ENCODE measurements around the gene GPC3. TPM values are rescaled to one million over a fixed set of nuclear protein-coding genes. Genes with fewer than 3 reads are reported as not detected.

Gene GPC3
- total and polyA plus RNA-seq, 2 of the 4 experiments (the other 2 are of a cell fraction) = not detected

- H3K36me3 ChIP-seq (ENCODE audit: control insufficient read depth, insufficient read depth, low read length) = no peaks in the 10 kb centered on the region
- H3K27me3 ChIP-seq (ENCODE audit: control insufficient read depth, insufficient read depth, low read length) = peaks cover 3% of the 10 kb centered on the region
- dilution Hi-C loops (cut with HindIII; ENCODE audit: low sequenced_read_pairs, unreplicated experiment) (no loop called here), in situ Hi-C loops (cut with MboI; ENCODE audit: low sequenced_read_pairs) (no loop called here), intact Hi-C loops (cut with micrococcal nuclease) (no loop called here)
- H2AK5ac ChIP-seq (ENCODE audit: low read depth, low read length) = no peak overlapping the region
- no peak overlapping the region for H4K5ac ChIP-seq (ENCODE audit: low read depth, low read length)
- no peak overlapping the region for H3K9ac ChIP-seq (ENCODE audit: low read depth, low read length)
- H3K4me1 ChIP-seq (ENCODE audit: control insufficient read depth, insufficient read depth, low read length) = no peaks in the 10 kb centered on the region
- BruUV-seq (replicated peaks) = no TSS peak
- H2BK20ac ChIP-seq (ENCODE audit: low read depth, low read length) = no peak overlapping the region
- H2BK5ac ChIP-seq (ENCODE audit: low read depth, low read length, poor library complexity, severe bottlenecking) = no peak overlapping the region
- no peak overlapping the region for H2AFZ ChIP-seq (replicated peaks; ENCODE audit: low read length, poor library complexity)
- H2BK15ac ChIP-seq (ENCODE audit: low read depth, low read length) = no peak overlapping the region
- 17% methylated on average over 2 of the region's 4 CpGs; no CpG with 5 or more reads in 1 of the 2 experiments for WGBS, 2 experiments (ENCODE audit: extremely low coverage in 2 of 2, insufficient read length in 1 of 2)
- no peak overlapping the region for H3K56ac ChIP-seq (ENCODE audit: extremely low read depth, insufficient read depth, low read length)
- H4K20me1 ChIP-seq (ENCODE audit: insufficient read depth, low read length) = no peaks in the 10 kb centered on the region
- no peak overlapping the region for H3K4ac ChIP-seq (ENCODE audit: low read depth, low read length)
- H3K14ac ChIP-seq (replicated peaks; ENCODE audit: low read depth, low read length) = no peak overlapping the region
- H3K18ac ChIP-seq (ENCODE audit: low read depth, low read length) = no peak overlapping the region
- ATAC-seq (ENCODE audit: low read depth) = no peak
- no peak overlapping the region for H3K4me3 ChIP-seq (ENCODE audit: insufficient read depth, low read depth, low read length)
- no peak overlapping the region for H3K4me2 ChIP-seq (ENCODE audit: low read depth, low read length)
- no peak overlapping the region for H4K91ac ChIP-seq (ENCODE audit: insufficient read depth, low read depth, low read length)
- no peak overlapping the region for H3K27ac ChIP-seq (ENCODE audit: insufficient read depth, low read length)
- no peak overlapping the region for H4K8ac ChIP-seq (ENCODE audit: low read depth in 2 of 2, low read length in 2 of 2)
- H3K23ac ChIP-seq (ENCODE audit: low read depth, low read length) = no peak overlapping the region
- POLR2A ChIA-PET (ENCODE audit: unreplicated experiment) = no interaction called here
- CTCF ChIA-PET = no interaction called here
- no peaks in the 10 kb centered on the region for H3K79me1 ChIP-seq (ENCODE audit: low read depth in 1 of 2, low read length in 2 of 2)
- H3K9me1 ChIP-seq (ENCODE audit: insufficient read depth, low read length) = no peaks in the 10 kb centered on the region
- H3K9me3 ChIP-seq (ENCODE audit: control insufficient read depth, insufficient read depth, low read length) = peaks cover 7% of the 10 kb centered on the region
- DNase-seq = no peak
- H2BK120ac ChIP-seq (ENCODE audit: low read depth, low read length) = no peak overlapping the region
- TF ChIP-seq CHD1 (IDR thresholded peaks at IDR 0.05; ENCODE audit: low read depth, low read length) (no peak), BHLHE40 (IDR thresholded peaks at IDR 0.05; ENCODE audit: low read depth, low read length) (no peak), ELK1 (IDR thresholded peaks at IDR 0.05; ENCODE audit: borderline replicate concordance, low read depth, low read length) (no peak), SMC3 (IDR thresholded peaks at IDR 0.05; ENCODE audit: low read depth, low read length) (no peak), MAFK (IDR thresholded peaks at IDR 0.05; ENCODE audit: low read depth, low read length) (no peak), POLR2A (IDR thresholded peaks at IDR 0.05; ENCODE audit: low read depth, low read length) (no peak), FOS (IDR thresholded peaks at IDR 0.05; ENCODE audit: low read depth, low read length) (no peak), MAZ (IDR thresholded peaks at IDR 0.05; ENCODE audit: borderline replicate concordance, low read depth, low read length) (no peak)
- TF ChIP-seq, protein P1, sequence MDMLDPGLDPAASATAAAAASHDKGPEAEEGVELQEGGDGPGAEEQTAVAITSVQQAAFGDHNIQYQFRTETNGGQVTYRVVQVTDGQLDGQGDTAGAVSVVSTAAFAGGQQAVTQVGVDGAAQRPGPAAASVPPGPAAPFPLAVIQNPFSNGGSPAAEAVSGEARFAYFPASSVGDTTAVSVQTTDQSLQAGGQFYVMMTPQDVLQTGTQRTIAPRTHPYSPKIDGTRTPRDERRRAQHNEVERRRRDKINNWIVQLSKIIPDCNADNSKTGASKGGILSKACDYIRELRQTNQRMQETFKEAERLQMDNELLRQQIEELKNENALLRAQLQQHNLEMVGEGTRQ (IDR thresholded peaks at IDR 0.05; ENCODE audit: low read depth, low read length) = no peak
- no peak overlapping the region for H2AK9ac ChIP-seq (replicated peaks; ENCODE audit: low read depth, low read length, poor library complexity)
Measured at GRCh38 chrX:133550665-133551485, 434.5 kb downstream of the GPC3 start.

Data from IMR-90 (cell line).